GM23248 (cell line): Measurements from ENCODE around the gene TIPARP. TPM values are rescaled to one million over a fixed set of nuclear protein-coding genes. Genes with fewer than 3 reads are reported as not detected.

ENCODE experiments used
- DNase-seq: peaks from one replicate; pipeline ENCODE4 v3.0.0-alpha.2; 2015
- H2AFZ ChIP-seq: fragments of 200-600 bp; sonication (generic); 2 replicates; pipeline ENCODE4 v1.6.1; 2016; ENCODE audit warnings: antibody characterized with exemption
- H3F3A ChIP-seq: fragments of 200-600 bp; sonication (generic); 2 replicates; pipeline ENCODE4 v1.6.1; 2016; ENCODE audit warnings: mild to moderate bottlenecking, antibody characterized with exemption, mixed run types; ENCODE audit not compliant: insufficient read depth
- H3K27ac ChIP-seq: fragments of 200-600 bp; sonication (generic); 2 replicates; pipeline ENCODE4 v1.5.1; 2016; ENCODE audit warnings: mild to moderate bottlenecking
- H3K27me3 ChIP-seq: fragments of 200-600 bp; sonication (generic); replicated peaks from 2 replicates; pipeline ENCODE4 v1.6.1; 2016; ENCODE audit warnings: mild to moderate bottlenecking; ENCODE audit not compliant: insufficient read depth
- H3K36me3 ChIP-seq: fragments of 200-600 bp; sonication (generic); 2 replicates; pipeline ENCODE4 v1.6.1; 2016; ENCODE audit warnings: low read depth, mild to moderate bottlenecking
- H3K4me1 ChIP-seq: fragments of 200-600 bp; sonication (generic); 2 replicates; pipeline ENCODE4 v1.6.1; 2016; ENCODE audit warnings: mild to moderate bottlenecking; ENCODE audit not compliant: insufficient read depth
- H3K4me2 ChIP-seq: fragments of 200-600 bp; sonication (generic); one replicate; pipeline ENCODE4 v1.6.1; 2016; ENCODE audit warnings: mild to moderate bottlenecking; ENCODE audit not compliant: unreplicated experiment
- H3K4me3 ChIP-seq: fragments of 200-600 bp; sonication (generic); 2 replicates; pipeline ENCODE4 v1.5.1; 2016; ENCODE audit warnings: mild to moderate bottlenecking
- H3K79me2 ChIP-seq: fragments of 200-600 bp; sonication (generic); 2 replicates; pipeline ENCODE4 v1.6.1; 2016; ENCODE audit warnings: mild to moderate bottlenecking; ENCODE audit not compliant: insufficient read depth
- H3K9ac ChIP-seq: fragments of 200-600 bp; sonication (generic); 2 replicates; pipeline ENCODE4 v1.6.1; 2016; ENCODE audit warnings: mild to moderate bottlenecking
- H3K9me2 ChIP-seq: fragments of 200-600 bp; sonication (generic); 2 replicates; pipeline ENCODE4 v1.6.1; 2016; ENCODE audit warnings: mixed run types, mild to moderate bottlenecking, moderate library complexity; ENCODE audit not compliant: insufficient read depth
- H3K9me3 ChIP-seq: fragments of 200-600 bp; sonication (generic); one replicate; pipeline ENCODE4 v1.6.1; 2017; ENCODE audit warnings: low read depth
- H4K20me1 ChIP-seq: fragments of 200-600 bp; sonication (generic); 2 replicates; pipeline ENCODE4 v1.6.0; 2016; ENCODE audit not compliant: insufficient read depth
- EZH2 ChIP-seq: fragments of 200-600 bp; sonication (generic); IDR thresholded peaks from 2 replicates; pipeline ENCODE4 v1.6.1; 2018; ENCODE audit warnings: antibody characterized with exemption, mild to moderate bottlenecking; ENCODE audit not compliant: insufficient read depth, poor library complexity, severe bottlenecking
- EZH2phosphoT487 ChIP-seq: fragments of 200-600 bp; sonication (generic); IDR thresholded peaks from 2 replicates; pipeline ENCODE4 v1.6.1; 2018; ENCODE audit warnings: antibody characterized with exemption, moderate library complexity, mild to moderate bottlenecking, low read depth; ENCODE audit not compliant: insufficient read depth
- WGBS, 2 experiments: methylation state at CpG; one replicate each; pipeline ENCODE4 v1.1.6; 2015 to 2017; ENCODE audit warnings: low lambda C conversion rate in 2 of 2, low coverage in 1 of 2; ENCODE audit errors: missing lambda C conversion rate in 2 of 2; 5-methylcytosine and 5-hydroxymethylcytosine counted together
- in situ Hi-C: fragments of 300-500 bp; cut with MboI; formaldehyde crosslinking; loops from 2 replicates; pipeline ENCODE4 v1.15.0; 2020
- polyA plus RNA-seq: library from polyadenylated mRNA; unstranded; fragments of >200 nt; fragmentation: Nextera tagmentation; extraction: Ambion mirVana; gene quantifications from 2 replicates; pipeline ENCODE4 v1.2.1, GENCODE V29; 2016
- total RNA-seq: library from RNA; depleted of rRNA; stranded (reverse); fragments of >200 nt; shearing (Covaris generic); gene quantifications from 2 replicates; pipeline ENCODE4 v1.2.3, GENCODE V29; 2014; rRNA removed

The TIPARP gene
- 89.5 and 103 TPM in 2 replicates for total RNA-seq
- 35.1 and 39.7 TPM in 2 replicates for polyA plus RNA-seq

DNA sequence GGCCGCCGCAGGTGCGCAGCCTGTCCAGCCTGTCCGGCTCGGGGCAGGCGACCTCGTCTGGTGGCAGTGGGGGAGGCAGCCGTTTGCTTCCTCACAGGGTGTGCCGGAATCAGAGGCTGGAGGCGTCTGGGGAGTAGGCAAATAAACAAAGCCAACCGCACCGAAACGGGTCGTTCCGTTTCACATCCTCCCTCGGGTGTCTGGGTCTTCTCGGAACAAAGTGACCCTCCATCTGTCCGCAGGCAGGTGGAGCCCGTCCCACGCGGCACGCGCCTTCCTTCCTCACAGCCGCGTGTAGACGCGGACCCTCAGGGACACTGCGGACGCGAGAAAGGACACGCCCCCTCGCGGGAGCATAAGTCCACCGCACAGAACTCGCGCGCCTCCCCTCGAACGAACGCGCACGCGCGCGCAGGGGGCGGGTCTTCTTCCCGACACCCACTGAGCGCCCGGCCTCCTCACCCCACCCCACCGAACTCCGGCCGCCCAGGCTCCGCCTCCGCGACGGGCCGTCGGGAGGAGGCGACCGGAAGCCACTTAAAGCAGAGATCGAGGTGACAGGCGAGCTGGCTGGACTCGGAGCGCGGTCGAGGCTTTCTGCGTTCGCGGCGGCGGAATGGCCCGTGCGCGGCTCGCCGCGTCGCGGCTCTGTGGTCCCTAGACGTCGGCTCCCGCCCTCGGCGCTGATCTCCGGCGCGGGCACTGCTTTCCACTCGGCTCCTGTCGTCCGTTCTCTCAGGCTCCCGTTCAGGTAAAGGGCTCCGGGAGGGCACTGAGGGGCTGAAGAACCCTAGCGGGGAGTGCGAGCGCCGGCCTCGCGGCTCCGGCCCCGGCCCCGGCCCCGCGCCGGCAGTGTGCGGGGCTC lies at the start of gene TIPARP:
TIPARP (plus strand) TSS at position 545 of the 865 bp plus-strand sequence. CDS start 3,108 bp downstream, outside the sequence.
- Histone ChIP-seq H3K4me2 (peak within 1 kb of the TSS; percentile 85), H3F3A (peaks cover 37% of the 10 kb centered on the region), H3K9me2 (no peaks in the 10 kb centered on the region), H3K9me3 (no peaks in the 10 kb centered on the region), H3K9ac (peak within 1 kb of the TSS; percentile 98), H3K4me3 (peak within 1 kb of the TSS; percentile 99), H3K79me2 (peaks cover 48% of the 10 kb centered on the region), H3K27ac (peak within 1 kb of the TSS; percentile 94), H3K4me1 (peaks cover 26% of the 10 kb centered on the region), H2AFZ (peak within 1 kb of the TSS; percentile 79), H3K27me3 (no peaks in the 10 kb centered on the region), H4K20me1 (peaks cover 3% of the 10 kb centered on the region), H3K36me3 (peaks cover 17% of the 10 kb centered on the region)
- 0% methylated on average over 73 to 93 of the region's 105 CpGs for WGBS, 2 experiments
- peak; percentile 99 for DNase-seq
- in situ Hi-C loops, result loop anchor here (10.0 kb wide), 1 partner anchor 519 kb away; no protein-coding TSS in a partner anchor
- TF ChIP-seq EZH2 (no peak), EZH2phosphoT487 (no peak)

DNA sequence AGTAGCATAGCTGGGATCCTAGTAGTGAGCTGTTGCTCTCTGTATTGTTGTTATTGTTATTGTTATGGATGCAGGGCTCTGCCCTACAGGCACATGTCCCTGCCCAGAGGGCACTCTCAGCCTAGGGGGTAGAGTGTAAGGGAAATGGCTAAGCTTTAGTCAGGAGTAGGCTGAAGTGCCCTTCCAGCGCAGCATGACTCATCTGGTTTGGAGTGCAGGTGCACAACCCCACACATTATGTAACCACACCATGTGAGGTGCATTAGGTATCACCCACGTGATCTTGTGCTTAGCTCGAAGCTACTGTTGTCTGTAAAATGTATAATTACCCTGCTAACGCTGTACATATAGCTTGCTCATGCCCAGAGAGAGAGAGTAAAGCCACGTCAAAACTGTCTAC lies 48.3 kb upstream of the TIPARP start:
- no peaks in the 10 kb centered on the region for H3K9me3 ChIP-seq
- no peak overlapping the region for H2AFZ ChIP-seq
- no peak for DNase-seq
- no peaks in the 10 kb centered on the region for H3K36me3 ChIP-seq
- H3K4me2 ChIP-seq, result no peak overlapping the region
- in situ Hi-C loops, result no loop called here
- H3K4me3 ChIP-seq, result no peak overlapping the region
- peaks cover 21% of the 10 kb centered on the region for H3F3A ChIP-seq
- no peaks in the 10 kb centered on the region for H3K27me3 ChIP-seq
- H3K9me2 ChIP-seq, result peaks cover 3% of the 10 kb centered on the region; the same call in 1 of the 2 replicates
- 64 to 67% methylated on average over 5 of the region's 5 CpGs for WGBS, 2 experiments
- H3K4me1 ChIP-seq, result peaks cover 33% of the 10 kb centered on the region
- no peaks in the 10 kb centered on the region for H3K79me2 ChIP-seq
- H3K9ac ChIP-seq, result no peak overlapping the region
- no peak overlapping the region for H3K27ac ChIP-seq
- TF ChIP-seq EZH2 (no peak), EZH2phosphoT487 (no peak)
- H4K20me1 ChIP-seq, result no peaks in the 10 kb centered on the region

GRCh38 chr3:156627946-156628569 lies 46.3 kb upstream of the TIPARP start:
- H3K4me1 ChIP-seq, result peaks cover 41% of the 10 kb centered on the region
- no peak overlapping the region for H2AFZ ChIP-seq
- H3K4me3 ChIP-seq, result no peak overlapping the region
- H3F3A ChIP-seq, result peaks cover 33% of the 10 kb centered on the region
- no peaks in the 10 kb centered on the region for H3K9me3 ChIP-seq
- peak overlapping the region; percentile 16 for H3K4me2 ChIP-seq
- peak; percentile 39 for DNase-seq
- H3K36me3 ChIP-seq, result no peaks in the 10 kb centered on the region
- WGBS, 2 experiments, result 75 to 81% methylated on average over 3 of the region's 3 CpGs
- TF ChIP-seq EZH2phosphoT487, result no peak
- TF ChIP-seq EZH2, result no peak
- H3K27me3 ChIP-seq, result no peaks in the 10 kb centered on the region
- H3K9me2 ChIP-seq, result peaks cover 3% of the 10 kb centered on the region; the same call in 1 of the 2 replicates
- in situ Hi-C loops, result no loop called here
- no peaks in the 10 kb centered on the region for H3K79me2 ChIP-seq
- no peak overlapping the region for H3K27ac ChIP-seq
- no peaks in the 10 kb centered on the region for H4K20me1 ChIP-seq
- no peak overlapping the region for H3K9ac ChIP-seq

GRCh38 chr3:156628836-156629618 lies 45.4 kb upstream of the TIPARP start:
- H3K9me2 ChIP-seq, result peaks cover 3% of the 10 kb centered on the region; the same call in 1 of the 2 replicates
- peaks cover 48% of the 10 kb centered on the region for H3K4me1 ChIP-seq
- H3K36me3 ChIP-seq, result no peaks in the 10 kb centered on the region
- no peaks in the 10 kb centered on the region for H3K9me3 ChIP-seq
- no peaks in the 10 kb centered on the region for H3K27me3 ChIP-seq
- H4K20me1 ChIP-seq, result no peaks in the 10 kb centered on the region
- TF ChIP-seq EZH2 (no peak), EZH2phosphoT487 (no peak)
- no peak overlapping the region for H3K4me2 ChIP-seq
- no peak overlapping the region for H3K9ac ChIP-seq
- H3K79me2 ChIP-seq, result no peaks in the 10 kb centered on the region
- H3K4me3 ChIP-seq, result no peak overlapping the region
- H2AFZ ChIP-seq, result no peak overlapping the region
- peaks cover 39% of the 10 kb centered on the region for H3F3A ChIP-seq
- in situ Hi-C loops, result no loop called here
- H3K27ac ChIP-seq, result no peak overlapping the region
- 79% methylated on average over 5 of the region's 5 CpGs for WGBS, 2 experiments
- no peak for DNase-seq
